Measurements from ENCODE around the gene PSMA7. TPM values are rescaled to one million over a fixed set of nuclear protein-coding genes. Genes with fewer than 3 reads are reported as not detected.

Gene PSMA7
- total and polyA plus RNA-seq, 2 of the 8 experiments (the other 6 are each of a cell fraction or from before 2014, with no cell fraction given) = 361 to 648 TPM

GRCh38 chr20:62089393-62089792, 53.8 kb downstream of the PSMA7 start (continued):
- TF ChIP-seq CHD7 (IDR thresholded peaks at IDR 0.05; ENCODE audit: insufficient replicate concordance, low read length) = no peak
- no peak for TF ChIP-seq RFX5 (IDR thresholded peaks at IDR 0.05; ENCODE audit: borderline replicate concordance, low read depth, low read length)
- TF ChIP-seq TBP (IDR thresholded peaks at IDR 0.05; ENCODE audit: low read depth, low read length) = no peak
- TF ChIP-seq PHF8 (conservative IDR thresholded peaks at IDR 0.05; ENCODE audit: low read depth, low read length) = no peak
- no peak for TF ChIP-seq BCL11A (IDR thresholded peaks at IDR 0.05; ENCODE audit: low read depth in 2 of 2, low read length in 2 of 2)
